ENCODE results near the gene RANBP10.

DNA sequence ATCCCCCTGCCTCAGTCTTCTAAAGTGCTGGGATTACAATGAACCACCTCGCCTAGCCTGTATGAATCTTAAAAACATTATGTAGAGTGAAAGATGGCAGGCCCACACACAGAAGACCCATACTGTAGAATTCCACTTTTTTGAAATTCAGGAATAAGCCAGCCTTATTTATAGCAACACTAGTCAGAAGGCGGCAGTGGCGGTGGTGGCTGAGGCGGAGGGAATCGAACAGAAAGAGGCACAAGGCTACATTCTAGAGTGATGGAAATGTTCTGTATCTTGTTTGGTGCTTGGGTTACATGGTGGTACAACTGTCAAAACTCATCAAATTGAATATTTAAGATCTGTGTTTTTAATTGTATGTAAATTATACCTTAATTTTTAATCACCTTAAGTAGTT, 98.6 kb downstream of the RANBP10 start:
- no peak for TF ChIP-seq CTCF (IDR thresholded peaks at IDR 0.05; ENCODE audit: insufficient read depth, low read length, poor library complexity, severe bottlenecking)
- no peak for TF ChIP-seq EZH2phosphoT487 (conservative IDR thresholded peaks at IDR 0.05; ENCODE audit: low read length)
